Astrocyte (in vitro differentiated cells and primary cell): ENCODE data around the gene GLIS2. TPM values are rescaled to one million over a fixed set of nuclear protein-coding genes. Genes with fewer than 3 reads are reported as not detected.
A peak's percentile ranks its signal among the peaks of the same experiment; 100 is the strongest.

ENCODE experiments used
- DNase-seq: peaks from one replicate; pipeline ENCODE4 v3.0.0-alpha.2; 2010; ENCODE audit warnings: low read depth
- FAIRE-seq: peaks from 2 replicates; lab custom pipeline; 2011; peaks lifted over from hg19 to GRCh38; lab: Jason Lieb, UNC
- H2AFZ ChIP-seq: 2 replicates; pipeline ENCODE4 v1.6.0; 2012; ENCODE audit warnings: low read depth, low read length, inconsistent platforms
- H3K27ac ChIP-seq: 2 replicates; pipeline ENCODE4 v1.5.1; 2011; ENCODE audit warnings: low read depth, low read length, inconsistent platforms
- H3K27me3 ChIP-seq: 2 replicates; pipeline ENCODE4 v1.6.0; 2011; ENCODE audit warnings: low read length, inconsistent platforms; ENCODE audit not compliant: insufficient read depth
- H3K36me3 ChIP-seq: 2 replicates; pipeline ENCODE4 v1.5.1; 2011; ENCODE audit warnings: low read length, inconsistent platforms; ENCODE audit not compliant: insufficient read depth
- H3K4me1 ChIP-seq: 2 replicates; pipeline ENCODE4 v1.5.1; 2011; ENCODE audit warnings: low read length, inconsistent platforms; ENCODE audit not compliant: insufficient read depth
- H3K4me2 ChIP-seq: 2 replicates; pipeline ENCODE4 v1.6.0; 2012; ENCODE audit warnings: low read length, inconsistent platforms
- H3K4me3 ChIP-seq: 2 replicates; pipeline ENCODE4 v1.5.1; 2011; ENCODE audit warnings: low read depth, mild to moderate bottlenecking, low read length, inconsistent platforms; ENCODE audit not compliant: insufficient read depth
- H3K79me2 ChIP-seq: 2 replicates; pipeline ENCODE4 v1.6.0; 2012; ENCODE audit warnings: mild to moderate bottlenecking, low read length, inconsistent platforms; ENCODE audit not compliant: insufficient read depth
- H3K9ac ChIP-seq: 2 replicates; pipeline ENCODE4 v1.6.0; 2012; ENCODE audit warnings: mild to moderate bottlenecking, low read length, inconsistent platforms
- H3K9me3 ChIP-seq: 2 replicates; pipeline ENCODE4 v1.5.1; 2012; ENCODE audit warnings: low read depth, mild to moderate bottlenecking, low read length, inconsistent platforms; ENCODE audit not compliant: insufficient read depth
- H4K20me1 ChIP-seq: 2 replicates; pipeline ENCODE4 v1.6.0; 2012; ENCODE audit warnings: low read length, inconsistent platforms; ENCODE audit not compliant: insufficient read depth
- H3K27ac Mint-ChIP-seq: one replicate; pipeline ENCODE4 v1.8.0; 2021; ENCODE audit warnings: mild to moderate bottlenecking, mixed read lengths; ENCODE audit not compliant: unreplicated experiment
- H3K27me3 Mint-ChIP-seq: one replicate; pipeline ENCODE4 v1.8.0; 2021; ENCODE audit warnings: low read depth, mixed read lengths; ENCODE audit not compliant: unreplicated experiment
- H3K36me3 Mint-ChIP-seq: one replicate; pipeline ENCODE4 v1.8.0; 2021; ENCODE audit warnings: low read depth, mixed read lengths; ENCODE audit not compliant: unreplicated experiment
- H3K4me1 Mint-ChIP-seq: one replicate; pipeline ENCODE4 v1.8.0; 2021; ENCODE audit warnings: low read depth, mixed read lengths; ENCODE audit not compliant: unreplicated experiment
- H3K4me3 Mint-ChIP-seq: one replicate; pipeline ENCODE4 v1.8.0; 2021; ENCODE audit warnings: mild to moderate bottlenecking, moderate library complexity, mixed read lengths; ENCODE audit not compliant: unreplicated experiment
- H3K9me3 Mint-ChIP-seq: one replicate; pipeline ENCODE4 v1.8.0; 2021; ENCODE audit warnings: mild to moderate bottlenecking, mixed read lengths; ENCODE audit not compliant: unreplicated experiment
- EZH2 ChIP-seq: IDR thresholded peaks from 2 replicates; pipeline ENCODE4 v1.6.1; 2012; ENCODE audit warnings: mild to moderate bottlenecking, low read length, inconsistent platforms; ENCODE audit not compliant: insufficient read depth
- total RNA-seq: library from RNA; stranded (reverse); gene quantifications from 2 replicates; pipeline ENCODE4 v1.2.1, GENCODE V29; 2021
- TF ChIP-seq, protein P1 (sequence below): IDR thresholded peaks from 2 replicates; pipeline ENCODE4 v1.5.1; 2011; ENCODE audit warnings: low read depth, mild to moderate bottlenecking, inconsistent platforms, low read length, moderate library complexity; ENCODE audit not compliant: insufficient read depth

Gene GLIS2
- total RNA-seq, 1 donor from 2014 or later = 18.9 TPM

DNA sequence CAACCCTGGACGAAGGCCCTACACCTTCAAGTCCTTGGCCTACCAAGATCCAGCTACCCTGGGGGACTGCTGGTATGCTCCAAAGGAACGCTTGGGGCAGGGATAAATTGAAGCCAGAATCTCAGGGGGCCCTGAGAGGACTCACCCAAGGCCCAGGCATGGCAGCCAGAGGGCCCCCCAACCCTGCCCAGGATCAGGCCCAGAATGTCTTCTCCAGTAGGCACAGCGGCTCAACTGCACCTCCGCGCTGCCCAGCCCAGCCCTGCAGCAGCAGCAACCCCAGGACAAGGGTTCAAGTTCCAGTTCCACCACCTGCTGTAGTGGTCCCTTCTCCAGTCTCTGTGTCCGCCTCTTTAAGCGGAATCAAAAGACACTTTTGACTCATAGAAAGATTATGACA is 45.3 kb upstream of the GLIS2 start:
- Histone ChIP-seq H3K4me3 (no peak overlapping the region), H2AFZ (no peak overlapping the region), H3K79me2 (peaks cover 28% of the 10 kb centered on the region), H3K27me3 (no peaks in the 10 kb centered on the region), H3K9me3 (no peaks in the 10 kb centered on the region), H3K4me1 (peaks cover 12% of the 10 kb centered on the region), H3K27ac (no peak overlapping the region), H4K20me1 (peaks cover 8% of the 10 kb centered on the region), H3K9ac (no peak overlapping the region), H3K36me3 (no peaks in the 10 kb centered on the region), H3K4me2 (peak overlapping the region; percentile 92)
- peaks cover 2% of the 10 kb centered on the region for H3K9me3 Mint-ChIP-seq
- H3K4me3 Mint-ChIP-seq = peak overlapping the region; percentile 83
- H3K27ac Mint-ChIP-seq = no peak overlapping the region
- no peak for FAIRE-seq
- DNase-seq = no peak
- H3K4me1 Mint-ChIP-seq = no peaks in the 10 kb centered on the region
- H3K36me3 Mint-ChIP-seq = no peaks in the 10 kb centered on the region
- TF ChIP-seq, protein P1, sequence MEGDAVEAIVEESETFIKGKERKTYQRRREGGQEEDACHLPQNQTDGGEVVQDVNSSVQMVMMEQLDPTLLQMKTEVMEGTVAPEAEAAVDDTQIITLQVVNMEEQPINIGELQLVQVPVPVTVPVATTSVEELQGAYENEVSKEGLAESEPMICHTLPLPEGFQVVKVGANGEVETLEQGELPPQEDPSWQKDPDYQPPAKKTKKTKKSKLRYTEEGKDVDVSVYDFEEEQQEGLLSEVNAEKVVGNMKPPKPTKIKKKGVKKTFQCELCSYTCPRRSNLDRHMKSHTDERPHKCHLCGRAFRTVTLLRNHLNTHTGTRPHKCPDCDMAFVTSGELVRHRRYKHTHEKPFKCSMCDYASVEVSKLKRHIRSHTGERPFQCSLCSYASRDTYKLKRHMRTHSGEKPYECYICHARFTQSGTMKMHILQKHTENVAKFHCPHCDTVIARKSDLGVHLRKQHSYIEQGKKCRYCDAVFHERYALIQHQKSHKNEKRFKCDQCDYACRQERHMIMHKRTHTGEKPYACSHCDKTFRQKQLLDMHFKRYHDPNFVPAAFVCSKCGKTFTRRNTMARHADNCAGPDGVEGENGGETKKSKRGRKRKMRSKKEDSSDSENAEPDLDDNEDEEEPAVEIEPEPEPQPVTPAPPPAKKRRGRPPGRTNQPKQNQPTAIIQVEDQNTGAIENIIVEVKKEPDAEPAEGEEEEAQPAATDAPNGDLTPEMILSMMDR = no peak
- no peak for TF ChIP-seq EZH2
- no peaks in the 10 kb centered on the region for H3K27me3 Mint-ChIP-seq

DNA sequence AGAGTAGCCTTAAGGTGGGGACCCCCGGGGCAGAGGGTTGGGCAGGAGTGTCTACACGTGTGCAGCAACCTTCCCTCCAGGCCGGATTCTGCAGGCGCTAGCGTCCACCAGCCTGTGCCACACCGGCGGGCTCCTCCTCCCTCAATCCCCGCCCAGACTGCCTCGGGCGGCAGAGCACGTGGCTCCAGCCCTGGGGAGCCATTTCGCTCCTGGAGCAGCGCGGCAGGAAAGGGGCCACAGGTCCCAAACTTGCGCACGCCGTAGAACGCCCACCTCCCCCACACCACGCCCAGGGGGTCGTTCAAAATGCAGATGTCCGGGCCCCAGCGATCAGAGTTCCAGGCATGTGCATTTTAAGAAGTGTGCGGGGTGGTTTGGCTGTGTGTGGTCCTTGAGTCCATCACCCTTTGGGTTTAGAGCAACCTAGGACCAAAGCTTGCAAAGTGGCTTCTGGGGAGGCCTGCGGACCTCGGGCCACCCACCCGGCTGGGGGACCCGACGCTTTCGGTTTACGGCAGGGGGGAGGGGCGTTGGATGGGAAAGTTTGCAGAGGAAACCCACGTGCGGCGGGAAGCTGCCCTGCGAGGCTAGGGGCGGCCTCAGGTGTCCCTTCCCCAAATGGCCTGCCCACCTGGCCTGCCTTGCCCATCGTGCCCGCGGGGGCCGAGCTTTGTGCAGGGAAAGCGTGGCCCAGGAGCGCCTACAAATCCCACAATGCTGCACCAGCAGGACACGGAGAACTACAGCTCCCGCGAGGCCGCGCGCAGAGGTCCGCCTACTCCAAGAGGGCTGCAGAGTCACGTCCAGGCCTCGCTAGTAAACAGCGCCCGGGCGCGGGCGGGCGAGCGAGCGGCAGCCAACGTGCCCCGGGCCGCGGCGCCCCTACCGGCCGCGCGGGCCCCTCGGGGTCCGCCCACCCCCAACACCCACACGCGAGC is 44.4 kb upstream of the GLIS2 start:
- FAIRE-seq (no peak), DNase-seq (peak; percentile 88)
- no peaks in the 10 kb centered on the region for H3K36me3 Mint-ChIP-seq
- H3K9ac ChIP-seq = peak overlapping the region; percentile 77
- H3K27ac ChIP-seq = peak overlapping the region; percentile 69
- H3K27me3 Mint-ChIP-seq = no peaks in the 10 kb centered on the region
- no peaks in the 10 kb centered on the region for H3K9me3 ChIP-seq
- H3K9me3 Mint-ChIP-seq = peaks cover 2% of the 10 kb centered on the region
- peaks cover 8% of the 10 kb centered on the region for H4K20me1 ChIP-seq
- peak overlapping the region; percentile 83 for H3K4me3 Mint-ChIP-seq
- peaks cover 12% of the 10 kb centered on the region for H3K4me1 ChIP-seq
- H3K4me1 Mint-ChIP-seq = no peaks in the 10 kb centered on the region
- no peaks in the 10 kb centered on the region for H3K36me3 ChIP-seq
- peaks cover 28% of the 10 kb centered on the region for H3K79me2 ChIP-seq
- H3K27me3 ChIP-seq = no peaks in the 10 kb centered on the region
- peak overlapping the region; percentile 64 for H3K4me3 ChIP-seq
- peak overlapping the region; percentile 75 for H3K27ac Mint-ChIP-seq
- H2AFZ ChIP-seq = peak overlapping the region; percentile 93
- peak overlapping the region; percentile 92 for H3K4me2 ChIP-seq
- TF ChIP-seq EZH2 = no peak
- TF ChIP-seq, protein P1 = no peak
